ENCODE results near the gene GABBR1.

- TF ChIP-seq POLR2A (IDR thresholded peaks at IDR 0.05): no peak
- TF ChIP-seq CTCF (IDR thresholded peaks at IDR 0.05): no peak
- TF ChIP-seq EP300 (IDR thresholded peaks at IDR 0.05): no peak
Measured at GRCh38 chr6:29524044-29524443, 108.9 kb downstream of the GABBR1 start.

All from tibial nerve (tissue), 4 donors.